Esophagus squamous epithelium (tissue), 4 donors: Measurements from ENCODE around the gene CADM2.

Experiments used
- POLR2A ChIP-seq, 4 donors: fragments of 450-650 bp; IDR thresholded peaks; one replicate each; pipeline ENCODE4 v1.6.1; 2017; ENCODE audit warnings: antibody characterized with exemption in 4 of 4, mild to moderate bottlenecking in 4 of 4, moderate library complexity in 3 of 4
- TF ChIP-seq, protein P1 (sequence below), 6 experiments: fragments of 450-650 bp in 4 of 6; fragments of 200-600 bp in 2 of 6; sonication (generic) in 2 of 6; IDR thresholded peaks; one replicate each; pipeline ENCODE4 v1.5.1; 2016 to 2019; ENCODE audit warnings: antibody characterized with exemption in 6 of 6, mild to moderate bottlenecking in 4 of 6, moderate library complexity in 4 of 6

GRCh38 chr3:85785766-85786165 lies 827.0 kb downstream of the CADM2 start:
- TF ChIP-seq, protein P1, sequence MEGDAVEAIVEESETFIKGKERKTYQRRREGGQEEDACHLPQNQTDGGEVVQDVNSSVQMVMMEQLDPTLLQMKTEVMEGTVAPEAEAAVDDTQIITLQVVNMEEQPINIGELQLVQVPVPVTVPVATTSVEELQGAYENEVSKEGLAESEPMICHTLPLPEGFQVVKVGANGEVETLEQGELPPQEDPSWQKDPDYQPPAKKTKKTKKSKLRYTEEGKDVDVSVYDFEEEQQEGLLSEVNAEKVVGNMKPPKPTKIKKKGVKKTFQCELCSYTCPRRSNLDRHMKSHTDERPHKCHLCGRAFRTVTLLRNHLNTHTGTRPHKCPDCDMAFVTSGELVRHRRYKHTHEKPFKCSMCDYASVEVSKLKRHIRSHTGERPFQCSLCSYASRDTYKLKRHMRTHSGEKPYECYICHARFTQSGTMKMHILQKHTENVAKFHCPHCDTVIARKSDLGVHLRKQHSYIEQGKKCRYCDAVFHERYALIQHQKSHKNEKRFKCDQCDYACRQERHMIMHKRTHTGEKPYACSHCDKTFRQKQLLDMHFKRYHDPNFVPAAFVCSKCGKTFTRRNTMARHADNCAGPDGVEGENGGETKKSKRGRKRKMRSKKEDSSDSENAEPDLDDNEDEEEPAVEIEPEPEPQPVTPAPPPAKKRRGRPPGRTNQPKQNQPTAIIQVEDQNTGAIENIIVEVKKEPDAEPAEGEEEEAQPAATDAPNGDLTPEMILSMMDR (IDR thresholded peaks at IDR 0.05) = no peak
- TF ChIP-seq POLR2A (IDR thresholded peaks at IDR 0.05) = no peak
